SU-DHL-6 (cell line): ENCODE results near the gene TSPAN18.

Source experiments
- H2AFZ ChIP-seq: fragments of 200-600 bp; sonication (generic); 2 replicates; pipeline ENCODE4 v1.6.1; 2014; ENCODE audit warnings: low read depth, mild to moderate bottlenecking, moderate library complexity, mixed read lengths, antibody characterized with exemption, low read length; ENCODE audit not compliant: severe bottlenecking
- H3F3A ChIP-seq: fragments of 200-600 bp; shearing (Covaris generic); 2 replicates; pipeline ENCODE4 v1.6.0; 2016; ENCODE audit warnings: antibody characterized with exemption, mild to moderate bottlenecking; ENCODE audit not compliant: insufficient read depth
- H3K27ac ChIP-seq: fragments of 200-600 bp; sonication (generic); 2 replicates; pipeline ENCODE4 v1.5.1; 2016; ENCODE audit warnings: low read depth, mild to moderate bottlenecking, low read length, moderate library complexity, mixed read lengths
- H3K27me3 ChIP-seq: fragments of 200-600 bp; sonication (generic), shearing (Covaris generic); 2 replicates; pipeline ENCODE4 v1.6.0; 2014; ENCODE audit warnings: mild to moderate bottlenecking, low read length
- H3K36me3 ChIP-seq: fragments of 200-600 bp; sonication (generic); 2 replicates; pipeline ENCODE4 v1.6.1; 2014; ENCODE audit warnings: mild to moderate bottlenecking, low read length, mixed read lengths
- H3K4me2 ChIP-seq: fragments of 300-600, 200-600 bp; shearing (Covaris generic), sonication (generic); 2 replicates; pipeline ENCODE4 v1.6.0; 2014; ENCODE audit warnings: low read length, low read depth, mild to moderate bottlenecking; ENCODE audit not compliant: poor library complexity, severe bottlenecking
- H3K4me3 ChIP-seq: fragments of 200-600 bp; sonication (generic); 2 replicates; pipeline ENCODE4 v1.5.1; 2014; ENCODE audit warnings: antibody characterized with exemption, low read length, mild to moderate bottlenecking, mixed read lengths; ENCODE audit not compliant: insufficient read depth, poor library complexity, severe bottlenecking
- H3K79me2 ChIP-seq: fragments of 200-600 bp; sonication (generic); 2 replicates; pipeline ENCODE4 v1.6.1; 2014; ENCODE audit warnings: mild to moderate bottlenecking, low read length, moderate library complexity; ENCODE audit not compliant: insufficient read depth
- H3K9ac ChIP-seq: fragments of 200-600 bp; sonication (generic); 2 replicates; pipeline ENCODE4 v1.7.0; 2014; ENCODE audit warnings: mild to moderate bottlenecking, low read length
- H3K9me2 ChIP-seq: fragments of 200-600 bp; sonication (generic); replicated peaks from 2 replicates; pipeline ENCODE4 v1.6.1; 2014; ENCODE audit warnings: low read length; ENCODE audit not compliant: insufficient read depth
- H3K9me3 ChIP-seq: fragments of 200-600 bp; sonication (generic); 2 replicates; pipeline ENCODE4 v1.6.1; 2014; ENCODE audit warnings: low read length, mixed read lengths; ENCODE audit not compliant: insufficient read depth
- H4K20me1 ChIP-seq: fragments of 200-600 bp; sonication (generic); 2 replicates; pipeline ENCODE4 v1.6.1; 2014; ENCODE audit warnings: low read depth, mild to moderate bottlenecking, antibody characterized with exemption, low read length, moderate library complexity, mixed read lengths
- CTCF ChIP-seq: fragments of 200-600 bp; sonication (generic); IDR thresholded peaks from one replicate; pipeline ENCODE4 v1.5.1; 2017; ENCODE audit warnings: antibody characterized with exemption, mild to moderate bottlenecking, low read length, moderate library complexity; ENCODE audit not compliant: insufficient read depth, poor library complexity, severe bottlenecking
- EZH2phosphoT487 ChIP-seq: fragments of 200-600 bp; sonication (generic), shearing (Covaris generic); conservative IDR thresholded peaks from 2 replicates; pipeline ENCODE4 v1.6.1; 2018; ENCODE audit warnings: mild to moderate bottlenecking, antibody characterized with exemption, low read length, moderate library complexity, mixed read lengths

The TSPAN18 gene

GRCh38 chr11:44920451-44920850 is 193.7 kb downstream of the TSPAN18 start:
- Histone ChIP-seq H3K27ac (no peak overlapping the region), H3K27me3 (no peaks in the 10 kb centered on the region), H4K20me1 (no peaks in the 10 kb centered on the region), H3K4me2 (no peak overlapping the region), H3K9me2 (no peaks in the 10 kb centered on the region), H3K9me3 (no peaks in the 10 kb centered on the region), H3K79me2 (no peaks in the 10 kb centered on the region), H3K9ac (no peak overlapping the region), H3F3A (no peaks in the 10 kb centered on the region), H3K36me3 (no peaks in the 10 kb centered on the region), H3K4me3 (no peak overlapping the region), H2AFZ (no peak overlapping the region)
- TF ChIP-seq EZH2phosphoT487 (no peak), CTCF (no peak)

GRCh38 chr11:44923115-44923514 is 196.4 kb downstream of the TSPAN18 start:
- Histone ChIP-seq H4K20me1 (no peaks in the 10 kb centered on the region), H3K9me3 (no peaks in the 10 kb centered on the region), H3K27me3 (no peaks in the 10 kb centered on the region), H3K9ac (no peak overlapping the region), H3K27ac (no peak overlapping the region), H3K79me2 (no peaks in the 10 kb centered on the region), H3K36me3 (no peaks in the 10 kb centered on the region), H3K9me2 (no peaks in the 10 kb centered on the region), H3K4me2 (no peak overlapping the region), H3K4me3 (no peak overlapping the region), H3F3A (no peaks in the 10 kb centered on the region), H2AFZ (no peak overlapping the region)
- no peak for TF ChIP-seq EZH2phosphoT487
- TF ChIP-seq CTCF, result no peak

GRCh38 chr11:44923806-44924205 is 197.0 kb downstream of the TSPAN18 start:
- Histone ChIP-seq H3K79me2 (no peaks in the 10 kb centered on the region), H2AFZ (no peak overlapping the region), H3K27me3 (no peaks in the 10 kb centered on the region), H3K9me2 (no peaks in the 10 kb centered on the region), H4K20me1 (no peaks in the 10 kb centered on the region), H3K9ac (no peak overlapping the region), H3K9me3 (no peaks in the 10 kb centered on the region), H3K27ac (no peak overlapping the region), H3K36me3 (no peaks in the 10 kb centered on the region), H3K4me3 (no peak overlapping the region), H3K4me2 (no peak overlapping the region), H3F3A (no peaks in the 10 kb centered on the region)
- TF ChIP-seq EZH2phosphoT487 (no peak), CTCF (no peak)
